Measurements from ENCODE around the gene C2CD3.

- no peak for TF ChIP-seq POLR2AphosphoS5 (IDR thresholded peaks at IDR 0.05; ENCODE audit: low read depth, low read length)
- TF ChIP-seq TAF1 (IDR thresholded peaks at IDR 0.05; ENCODE audit: borderline replicate concordance, insufficient read depth, low read length): no peak
- no peak for TF ChIP-seq SIN3A (IDR thresholded peaks at IDR 0.05; ENCODE audit: borderline replicate concordance, insufficient read depth, low read length)
- TF ChIP-seq REST (IDR thresholded peaks at IDR 0.05; ENCODE audit: insufficient read depth in 1 of 2, low read depth in 2 of 2, low read length in 2 of 2): no peak
- no peak for TF ChIP-seq FOXP2 (optimal IDR thresholded peaks at IDR 0.05; ENCODE audit: borderline replicate concordance, extremely low read depth, extremely low read length, insufficient read depth)
These were observed 54.1 kb downstream of the C2CD3 start for GRCh38 chr11:74116719-74117118.
